HG03442 (cell line): ENCODE measurements around the gene CYP2W1.
"Not testable (repeated sequence)": the region's sequence is repeated elsewhere in the genome, so short reads cannot be mapped to it uniquely, and the experiment has no call there.

ENCODE experiments used
- ATAC-seq: cut with Tn5 transposase; IDR thresholded peaks from one replicate; pipeline ENCODE4 v1.9.1; 2021; ENCODE audit warnings: mild to moderate bottlenecking, moderate library complexity; ENCODE audit not compliant: unreplicated experiment

The CYP2W1 gene

GRCh38 chr7:996079-996872, 13.3 kb downstream of the CYP2W1 start:
- ATAC-seq: no peak

- no peak for ATAC-seq
Measured at GRCh38 chr7:997404-998395, 14.7 kb downstream of the CYP2W1 start.

- no peak for ATAC-seq
Measured at GRCh38 chr7:999149-999879, 16.3 kb downstream of the CYP2W1 start.

GRCh38 chr7:999941-1000935, 17.3 kb downstream of the CYP2W1 start:
- peak; percentile 63 for ATAC-seq

- not testable (repeated sequence) for ATAC-seq
Measured at GRCh38 chr7:1001069-1001770, 18.2 kb downstream of the CYP2W1 start.

GRCh38 chr7:1002026-1002425, 19.0 kb downstream of the CYP2W1 start:
- ATAC-seq: not testable (repeated sequence)

- not testable (repeated sequence) for ATAC-seq
Measured at GRCh38 chr7:1002445-1002844, 19.5 kb downstream of the CYP2W1 start.

- ATAC-seq: no peak
Measured at GRCh38 chr7:1004018-1004852, 21.3 kb downstream of the CYP2W1 start.

GRCh38 chr7:1005303-1005702, 22.3 kb downstream of the CYP2W1 start:
- no peak for ATAC-seq

GRCh38 chr7:1007901-1008300, 24.9 kb downstream of the CYP2W1 start:
- no peak for ATAC-seq

- ATAC-seq: no peak
Measured at GRCh38 chr7:1008733-1009363, 25.9 kb downstream of the CYP2W1 start.

GRCh38 chr7:1009747-1010146, 26.8 kb downstream of the CYP2W1 start:
- no peak for ATAC-seq

GRCh38 chr7:1010226-1010625, 27.2 kb downstream of the CYP2W1 start:
- ATAC-seq: no peak

- ATAC-seq: no peak
Measured at GRCh38 chr7:1011297-1012003, 28.5 kb downstream of the CYP2W1 start.

- no peak for ATAC-seq
Measured at GRCh38 chr7:1012004-1012715, 29.2 kb downstream of the CYP2W1 start.

GRCh38 chr7:1012716-1013095, 29.7 kb downstream of the CYP2W1 start:
- ATAC-seq: no peak

GRCh38 chr7:1013581-1013980, 30.6 kb downstream of the CYP2W1 start:
- no peak for ATAC-seq
